H1 (cell line): ENCODE data around the gene SLC24A5. TPM values are rescaled to one million over a fixed set of nuclear protein-coding genes. Genes with fewer than 3 reads are reported as not detected.

Experiments
- CTCF ChIA-PET: fragments of 300-600 bp; sonication (Branson Sonifier 250); formaldehyde crosslinking; loops from one replicate; lab custom pipeline; 2021; ENCODE audit not compliant: partially characterized antibody; lab: Charles Lee
- POLR2A ChIA-PET: fragments of 300-600 bp; sonication (Branson Sonifier 250); formaldehyde crosslinking; loops from one replicate; lab custom pipeline; 2021; ENCODE audit warnings: inconsistent platforms; ENCODE audit not compliant: partially characterized antibody; lab: Charles Lee
- DNase-seq, 2 experiments: peaks; one replicate each; pipeline versions ENCODE4 v3.0.0 to v3.0.0-alpha.2; 2010 to 2022; ENCODE audit warnings: low spot score in 2 of 2, low read depth in 1 of 2, mixed read lengths in 1 of 2
- FAIRE-seq: peaks from 2 replicates; lab custom pipeline; 2011; peaks lifted over from hg19 to GRCh38; lab: Jason Lieb, UNC
- H2AFZ ChIP-seq: 2 replicates; pipeline ENCODE4 v1.8.1; 2012; ENCODE audit warnings: low read length, inconsistent platforms
- H2AK5ac ChIP-seq: 2 replicates; pipeline ENCODE4 v1.6.1; 2013; ENCODE audit warnings: low read depth, low read length
- H2BK120ac ChIP-seq: replicated peaks from 2 replicates; pipeline ENCODE3; 2013; ENCODE audit warnings: low read depth, low read length, inconsistent platforms
- H2BK12ac ChIP-seq: 2 replicates; pipeline ENCODE4 v1.6.1; 2013; ENCODE audit warnings: low read depth, low read length
- H2BK15ac ChIP-seq: 2 replicates; pipeline ENCODE4 v1.6.1; 2013; ENCODE audit warnings: low read length
- H2BK20ac ChIP-seq: 2 replicates; pipeline ENCODE4 v1.6.1; 2013; ENCODE audit warnings: low read length
- H2BK5ac ChIP-seq: 2 replicates; pipeline ENCODE4 v1.6.1; 2013; ENCODE audit warnings: low read depth, low read length
- H3K14ac ChIP-seq: 2 replicates; pipeline ENCODE4 v1.6.1; 2013; ENCODE audit warnings: inconsistent platforms; ENCODE audit not compliant: insufficient read length
- H3K18ac ChIP-seq: 2 replicates; pipeline ENCODE4 v1.6.1; 2013; ENCODE audit warnings: low read length; ENCODE audit errors: extremely low read depth
- H3K23ac ChIP-seq: 2 replicates; pipeline ENCODE4 v1.6.1; 2013; ENCODE audit warnings: inconsistent platforms; ENCODE audit not compliant: insufficient read length
- H3K23me2 ChIP-seq: 2 replicates; pipeline ENCODE4 v1.6.1; 2013; ENCODE audit warnings: low read depth, low read length
- H3K27ac ChIP-seq: 2 replicates; pipeline ENCODE4 v1.6.1; 2011; ENCODE audit warnings: low read depth, low read length, inconsistent platforms
- H3K27me3 ChIP-seq, 4 experiments: replicated peaks in 1 of 4; 1 replicate in 1 of 4; 2 replicates in 3 of 4; pipeline versions ENCODE4 v1.6.1 to v1.8.1; 2011 to 2013; ENCODE audit warnings: low read length in 3 of 4, mild to moderate bottlenecking in 3 of 4, inconsistent platforms in 2 of 4, mixed read lengths in 2 of 4, moderate library complexity in 1 of 4; ENCODE audit not compliant: control insufficient read depth in 3 of 4, insufficient read depth in 3 of 4; ENCODE audit errors: extremely low read depth in 1 of 4
- H3K36me3 ChIP-seq, 4 experiments: 2 replicates each; pipeline versions ENCODE4 v1.6.1 to v1.8.1; 2011 to 2013; ENCODE audit warnings: mild to moderate bottlenecking in 4 of 4, low read length in 3 of 4, moderate library complexity in 2 of 4, control low read depth in 1 of 4, inconsistent platforms in 1 of 4; ENCODE audit not compliant: insufficient read depth in 4 of 4, control insufficient read depth in 2 of 4
- H3K4ac ChIP-seq: replicated peaks from 2 replicates; pipeline ENCODE3; 2013; ENCODE audit warnings: low read length, low read depth, mixed read lengths, inconsistent platforms; ENCODE audit not compliant: insufficient read length
- H3K4me1 ChIP-seq, 4 experiments: replicated peaks in 1 of 4; 1 replicate in 1 of 4; 2 replicates in 3 of 4; pipeline versions ENCODE4 v1.6.1 to v1.8.1; 2011 to 2013; ENCODE audit warnings: low read length in 3 of 4, inconsistent platforms in 2 of 4, mixed read lengths in 1 of 4; ENCODE audit not compliant: insufficient read depth in 4 of 4, control insufficient read depth in 3 of 4
- H3K4me2 ChIP-seq, 2 experiments: 2 replicates each; pipeline versions ENCODE4 v1.6.1 to v1.8.1; 2011 to 2013; ENCODE audit warnings: low read depth in 2 of 2, low read length in 2 of 2, control low read depth in 1 of 2, inconsistent platforms in 1 of 2, mild to moderate bottlenecking in 1 of 2; ENCODE audit not compliant: insufficient read depth in 1 of 2
- H3K4me3 ChIP-seq, 4 experiments: fragments of 200-600, 300-600 bp in 1 of 4; sonication (generic), shearing (Covaris generic), sonication (Bioruptor Twin) in 1 of 4; 2 replicates each; pipeline versions ENCODE4 v1.5.1 to v1.8.1; 2011 to 2016; ENCODE audit warnings: low read length in 4 of 4, low read depth in 3 of 4, control low read depth in 2 of 4, inconsistent platforms in 2 of 4, mild to moderate bottlenecking in 2 of 4, mixed read lengths in 1 of 4, moderate library complexity in 1 of 4; ENCODE audit not compliant: insufficient read depth in 2 of 4; ENCODE audit errors: extremely low read depth in 1 of 4
- H3K56ac ChIP-seq: replicated peaks from 2 replicates; pipeline ENCODE3; 2013; ENCODE audit warnings: low read depth, mild to moderate bottlenecking, mixed read lengths, low read length, inconsistent platforms; ENCODE audit not compliant: insufficient read length
- H3K79me1 ChIP-seq: 2 replicates; pipeline ENCODE4 v1.6.1; 2013; ENCODE audit warnings: low read depth, low read length, control low read depth
- H3K79me2 ChIP-seq, 2 experiments: 2 replicates each; pipeline versions ENCODE4 v1.6.1 to v1.8.1; 2012 to 2013; ENCODE audit warnings: low read length in 2 of 2, mild to moderate bottlenecking in 2 of 2, inconsistent platforms in 1 of 2; ENCODE audit not compliant: insufficient read depth in 2 of 2, control insufficient read depth in 1 of 2
- H3K9ac ChIP-seq, 4 experiments: replicated peaks in 1 of 4; 1 replicate in 1 of 4; 2 replicates in 3 of 4; pipeline versions ENCODE4 v1.6.1 to v1.8.1; 2011 to 2013; ENCODE audit warnings: low read depth in 3 of 4, low read length in 3 of 4, control low read depth in 2 of 4, mild to moderate bottlenecking in 2 of 4, moderate library complexity in 2 of 4, inconsistent platforms in 1 of 4; ENCODE audit errors: extremely low read depth in 1 of 4
- H3K9me3 ChIP-seq, 2 experiments: 2 replicates each; pipeline versions ENCODE4 v1.6.1 to v1.8.1; 2012 to 2013; ENCODE audit warnings: mild to moderate bottlenecking in 2 of 2, moderate library complexity in 2 of 2, control low read depth in 1 of 2, inconsistent platforms in 1 of 2, low read depth in 1 of 2, low read length in 1 of 2, mixed read lengths in 1 of 2; ENCODE audit not compliant: insufficient read depth in 2 of 2
- H4K20me1 ChIP-seq, 2 experiments: replicated peaks in 1 of 2; 2 replicates each; pipeline versions ENCODE3 to v1.8.1; 2011 to 2013; ENCODE audit warnings: inconsistent platforms in 2 of 2, low read length in 2 of 2, mild to moderate bottlenecking in 1 of 2; ENCODE audit not compliant: insufficient read depth in 2 of 2, control insufficient read depth in 1 of 2
- H4K5ac ChIP-seq: 2 replicates; pipeline ENCODE4 v1.6.1; 2013; ENCODE audit warnings: low read length, low read depth, mixed read lengths, inconsistent platforms; ENCODE audit not compliant: insufficient read length
- H4K8ac ChIP-seq: 2 replicates; pipeline ENCODE4 v1.8.0; 2013; ENCODE audit warnings: mild to moderate bottlenecking, moderate library complexity, low read length, inconsistent platforms; ENCODE audit not compliant: insufficient read depth; ENCODE audit errors: extremely low read depth
- H4K91ac ChIP-seq: replicated peaks from 2 replicates; pipeline ENCODE3; 2013; ENCODE audit warnings: low read length, mixed read lengths, inconsistent platforms; ENCODE audit not compliant: insufficient read length
- ASH2L ChIP-seq: fragments of 200-600, 300-600 bp; sonication (generic); IDR thresholded peaks from one replicate; pipeline ENCODE4 v1.7.1; 2017; ENCODE audit warnings: low read length
- ATF3 ChIP-seq: IDR thresholded peaks from 2 replicates; pipeline ENCODE4 v1.6.1; 2011; ENCODE audit warnings: low read depth, mild to moderate bottlenecking, low read length; ENCODE audit not compliant: insufficient read depth
- BRCA1 ChIP-seq: IDR thresholded peaks from 2 replicates; pipeline ENCODE4 v1.6.1; 2012; ENCODE audit warnings: low read depth, low read length, improper control_type of control experiment
- MAX ChIP-seq: IDR thresholded peaks from 2 replicates; pipeline ENCODE4 v1.6.1; 2012; ENCODE audit warnings: inconsistent platforms
- NRF1 ChIP-seq: IDR thresholded peaks from 2 replicates; pipeline ENCODE4 v1.6.1; 2011; ENCODE audit warnings: mild to moderate bottlenecking, low read depth, low read length, improper control_type of control experiment
- TEAD4 ChIP-seq: IDR thresholded peaks from 2 replicates; pipeline ENCODE4 v1.6.1; 2012; ENCODE audit warnings: low read depth, low read length, inconsistent platforms, mixed read lengths
- USF2 ChIP-seq: IDR thresholded peaks from 2 replicates; pipeline ENCODE4 v1.6.1; 2011; ENCODE audit warnings: low read length, improper control_type of control experiment
- WGBS, 2 experiments: shearing (Covaris generic) in 1 of 2; methylation state at CpG; one replicate each; pipeline versions ENCODE4 v1.1.6 to v1.1.7; 2013 to 2015; ENCODE audit warnings: low lambda C conversion rate in 2 of 2, mixed read lengths in 2 of 2, inconsistent platforms in 1 of 2, low coverage in 1 of 2, missing lambda C conversion rate in 1 of 2; ENCODE audit not compliant: insufficient replicate concordance in 2 of 2, insufficient coverage in 1 of 2, insufficient read length in 1 of 2; ENCODE audit errors: extremely low coverage in 1 of 2, missing lambda C conversion rate in 1 of 2; 5-methylcytosine and 5-hydroxymethylcytosine counted together
- polyA plus RNA-seq, 7 experiments: library from polyadenylated mRNA; depleted of rRNA in 3 of 7; stranded (reverse) in 5 of 7; unstranded in 2 of 7; fragments of >200 nt in 5 of 7; fragments of 200-250 nt in 2 of 7; gene quantifications; 1 replicate in 5 of 7; 2 replicates in 1 of 7; 4 replicates in 1 of 7; pipeline versions ENCODE4 v1.2.1 to v1.2.3, GENCODE V29; 2011 to 2013; ENCODE audit warnings: missing spikeins in 2 of 7, mixed read lengths in 2 of 7
- total RNA-seq: library from RNA; stranded (reverse); fragmentation: NEBNext Ultra II Directional; extraction: Animal tissue kit (Norgen Biotek cat#: 25700); gene quantifications from 2 replicates; pipeline ENCODE4 v1.2.1, GENCODE V29; 2021

SLC24A5 gene
- total and polyA plus RNA-seq, 2 of the 8 experiments (the other 6 are each of a cell fraction or from before 2014, with no cell fraction given) = not detected

DNA sequence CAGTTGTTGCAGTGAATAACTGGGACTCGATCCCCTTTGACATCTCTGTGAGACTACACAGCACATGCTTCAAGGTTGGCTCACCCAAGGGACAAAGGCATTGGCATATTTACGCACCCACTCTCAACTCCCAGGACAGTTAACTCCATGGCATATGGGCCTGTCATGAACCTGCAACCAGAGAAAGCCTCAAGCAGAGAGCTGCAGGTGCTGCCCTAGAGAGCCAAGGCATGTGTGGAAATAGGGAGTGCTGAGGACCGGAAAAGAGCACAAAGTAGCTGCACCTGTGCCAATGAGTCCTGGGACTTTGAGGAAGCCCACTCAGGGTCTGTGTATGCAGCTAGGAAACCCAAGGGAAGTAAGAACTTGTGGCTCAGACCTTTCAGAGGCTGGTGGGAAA, 32.9 kb upstream of the SLC24A5 start:
- 86% methylated on average over 3 of the region's 3 CpGs; no CpG with 5 or more reads in 1 of the 2 experiments for WGBS, 2 experiments
- H2AK5ac ChIP-seq = no peak overlapping the region
- no peak overlapping the region for H3K4me2 ChIP-seq
- no peaks in the 10 kb centered on the region for H3K36me3 ChIP-seq
- H2BK12ac ChIP-seq = no peak overlapping the region
- no peak overlapping the region for H3K14ac ChIP-seq
- H2BK20ac ChIP-seq = no peak overlapping the region
- H4K5ac ChIP-seq = no peak overlapping the region
- H3K79me2 ChIP-seq = no peaks in the 10 kb centered on the region
- ChIA-PET POLR2A (no interaction called here), CTCF (interaction anchor here (0.9 to 1.1 kb wide), 2 partner anchors 10 to 100 kb away, joined by 3 to 5 read pairs; no protein-coding TSS in a partner anchor)
- H3K4ac ChIP-seq = no peak overlapping the region
- H4K8ac ChIP-seq = no peak overlapping the region
- no peak for TF ChIP-seq BRCA1
- TF ChIP-seq NRF1 = no peak
- TF ChIP-seq MAX = no peak
- no peak for TF ChIP-seq TEAD4
- TF ChIP-seq ASH2L = no peak
- TF ChIP-seq USF2 = no peak
- no peak for TF ChIP-seq ATF3
- DNase-seq = no peak
- no peaks in the 10 kb centered on the region for H3K4me1 ChIP-seq
- H2BK120ac ChIP-seq = no peak overlapping the region
- H2AFZ ChIP-seq = no peak overlapping the region
- no peak overlapping the region for H2BK5ac ChIP-seq
- H3K9me3 ChIP-seq = peaks cover 14 to 15% of the 10 kb centered on the region in 2 experiments; a peak in 3 of 4 replicates
- H3K56ac ChIP-seq = no peak overlapping the region
- H4K20me1 ChIP-seq = no peaks in the 10 kb centered on the region
- H3K18ac ChIP-seq = no peak overlapping the region
- H3K4me3 ChIP-seq = no peak overlapping the region
- H4K91ac ChIP-seq = no peak overlapping the region
- H3K23ac ChIP-seq = no peak overlapping the region
- no peak for FAIRE-seq
- no peak overlapping the region for H3K9ac ChIP-seq
- no peaks in the 10 kb centered on the region for H3K79me1 ChIP-seq
- H3K23me2 ChIP-seq = no peaks in the 10 kb centered on the region
- H3K27ac ChIP-seq = no peak overlapping the region
- no peak overlapping the region for H2BK15ac ChIP-seq
- no peaks in the 10 kb centered on the region for H3K27me3 ChIP-seq
